ENCODE results near the gene KRT33B. TPM values are rescaled to one million over a fixed set of nuclear protein-coding genes. Genes with fewer than 3 reads are reported as not detected.

The KRT33B gene
- total RNA-seq, 2 experiments from 2014 or later = not detected

DNA sequence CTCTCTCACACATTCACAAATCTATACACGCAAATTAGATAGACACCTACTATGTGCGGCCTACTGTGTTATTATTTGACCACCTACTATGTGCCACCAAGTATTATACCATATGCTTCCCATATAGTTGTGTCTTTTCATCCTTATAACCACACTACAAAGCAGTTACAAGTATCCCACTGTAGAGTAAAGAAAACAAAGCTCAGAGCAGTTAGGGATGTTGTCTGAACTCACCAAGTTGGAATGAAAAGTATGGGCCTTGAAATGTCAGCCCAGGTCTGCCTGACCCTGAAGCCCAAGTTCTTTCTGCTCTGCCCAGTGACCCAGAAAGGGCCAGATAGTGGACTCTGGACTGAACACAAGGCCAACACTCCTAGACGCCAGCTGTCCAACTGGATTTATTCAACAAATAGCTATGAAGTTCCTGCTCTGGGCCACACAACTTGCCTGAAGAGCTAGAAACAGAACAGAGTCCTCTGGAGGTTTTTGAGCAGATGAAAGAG lies 46.3 kb upstream of the KRT33B start:
- no peak overlapping the region for H3K4me3 Mint-ChIP-seq
- CTCF ChIA-PET = interaction anchor here (1.0 kb wide), 1 partner anchor 186 kb away, joined by 3 read pairs; no protein-coding TSS in a partner anchor
- intact Hi-C loops (cut with micrococcal nuclease) = no loop called here
- TF ChIP-seq CTCF (IDR thresholded peaks at IDR 0.05) = no peak
- no peak for ATAC-seq
- H3K9me3 Mint-ChIP-seq = no peaks in the 10 kb centered on the region
- no peak overlapping the region for H3K27ac Mint-ChIP-seq
- POLR2A ChIA-PET = no interaction called here
- DNase-seq = no peak
- H3K4me1 Mint-ChIP-seq (ENCODE audit: low read depth) = peaks cover 4% of the 10 kb centered on the region
- H3K27me3 Mint-ChIP-seq = no peaks in the 10 kb centered on the region
- no peaks in the 10 kb centered on the region for H3K36me3 Mint-ChIP-seq (ENCODE audit: low read depth)

DNA sequence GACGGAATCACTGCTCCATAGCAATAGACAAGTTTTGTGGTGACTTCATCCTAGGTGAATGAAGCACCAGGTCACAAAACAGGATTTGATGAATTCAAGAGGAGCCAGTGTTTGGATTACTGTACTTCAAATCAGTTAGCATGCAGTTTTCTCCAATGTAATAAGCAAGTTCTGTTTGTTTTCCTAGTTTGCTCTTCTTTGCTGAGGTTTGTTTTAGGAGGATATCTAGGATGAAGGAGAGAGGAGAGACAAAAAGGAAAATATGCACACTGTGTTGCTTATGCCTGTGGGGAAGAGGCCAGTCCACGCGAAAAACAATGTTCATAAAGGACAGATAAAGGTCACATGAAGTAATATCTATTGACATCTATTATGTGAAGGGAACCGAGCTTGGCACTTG lies 45.8 kb upstream of the KRT33B start:
- POLR2A ChIA-PET = no interaction called here
- no peak for DNase-seq
- Mint-ChIP-seq H3K4me3 (no peak overlapping the region), H3K27me3 (no peaks in the 10 kb centered on the region), H3K27ac (no peak overlapping the region), H3K36me3 (ENCODE audit: low read depth) (no peaks in the 10 kb centered on the region), H3K9me3 (no peaks in the 10 kb centered on the region), H3K4me1 (ENCODE audit: low read depth) (peaks cover 4% of the 10 kb centered on the region)
- CTCF ChIA-PET = interaction anchor here (1.0 kb wide), 1 partner anchor 186 kb away, joined by 3 read pairs; no protein-coding TSS in a partner anchor
- no peak for TF ChIP-seq CTCF (IDR thresholded peaks at IDR 0.05)
- intact Hi-C loops (cut with micrococcal nuclease) = no loop called here
- ATAC-seq = no peak

GRCh38 chr17:41413982-41414381 lies 44.4 kb upstream of the KRT33B start:
- ATAC-seq = no peak
- Mint-ChIP-seq H3K4me3 (no peak overlapping the region), H3K9me3 (no peaks in the 10 kb centered on the region), H3K27me3 (no peaks in the 10 kb centered on the region), H3K36me3 (ENCODE audit: low read depth) (no peaks in the 10 kb centered on the region), H3K27ac (no peak overlapping the region), H3K4me1 (ENCODE audit: low read depth) (peaks cover 5% of the 10 kb centered on the region)
- intact Hi-C loops (cut with micrococcal nuclease) = no loop called here
- POLR2A ChIA-PET = no interaction called here
- TF ChIP-seq CTCF (IDR thresholded peaks at IDR 0.05) = no peak
- DNase-seq = no peak
- CTCF ChIA-PET = interaction anchor here (1.0 kb wide), 1 partner anchor 11 kb away, joined by 3 read pairs; no protein-coding TSS in a partner anchor

DNA sequence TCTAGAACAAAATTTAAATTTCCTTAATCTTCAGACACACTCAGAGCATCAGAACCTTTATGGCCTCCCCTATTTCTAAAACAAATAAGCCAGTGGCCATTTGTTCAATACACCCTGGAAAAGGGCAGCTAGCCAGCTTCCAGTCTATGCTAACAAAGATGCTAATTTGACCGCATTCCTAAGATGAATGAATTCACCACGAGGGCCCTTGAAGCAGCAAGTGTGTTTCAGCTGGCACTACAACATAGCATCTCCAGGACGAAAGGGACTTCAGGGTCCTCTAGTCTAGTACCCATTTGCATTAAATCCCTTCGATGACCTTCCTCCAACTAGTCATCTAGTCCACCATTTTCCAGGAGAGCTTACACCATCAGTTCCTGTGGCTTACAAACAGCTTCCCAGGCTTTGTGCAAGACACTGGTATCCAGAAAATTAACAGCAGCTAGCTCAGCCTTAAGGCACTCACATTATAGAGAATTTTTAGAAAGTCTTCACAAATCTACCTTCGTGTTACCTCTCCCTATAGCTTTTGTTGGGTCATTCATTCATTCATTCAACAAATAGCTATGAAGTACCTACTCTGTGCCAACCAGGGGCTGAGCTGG lies 43.8 kb upstream of the KRT33B start:
- no peak for TF ChIP-seq CTCF (IDR thresholded peaks at IDR 0.05)
- ChIA-PET CTCF (interaction anchor here (1.0 kb wide), 1 partner anchor 10 kb away, joined by 3 read pairs; no protein-coding TSS in a partner anchor), POLR2A (no interaction called here)
- Mint-ChIP-seq H3K27ac (no peak overlapping the region), H3K36me3 (ENCODE audit: low read depth) (no peaks in the 10 kb centered on the region), H3K4me3 (no peak overlapping the region), H3K4me1 (ENCODE audit: low read depth) (peaks cover 9% of the 10 kb centered on the region), H3K27me3 (no peaks in the 10 kb centered on the region), H3K9me3 (no peaks in the 10 kb centered on the region)
- no peak for ATAC-seq
- intact Hi-C loops (cut with micrococcal nuclease) = no loop called here
- DNase-seq = no peak

- CTCF ChIA-PET = interaction anchor here (0.7 to 1.6 kb wide), 3 partner anchors 40 to 137 kb away, joined by 3 read pairs; no protein-coding TSS in a partner anchor
- Mint-ChIP-seq H3K27ac (no peak overlapping the region), H3K4me3 (no peak overlapping the region), H3K36me3 (ENCODE audit: low read depth) (no peaks in the 10 kb centered on the region), H3K27me3 (no peaks in the 10 kb centered on the region), H3K4me1 (ENCODE audit: low read depth) (peaks cover 9% of the 10 kb centered on the region), H3K9me3 (no peaks in the 10 kb centered on the region)
- ATAC-seq (no peak), DNase-seq (no peak)
- intact Hi-C loops (cut with micrococcal nuclease) = no loop called here
- TF ChIP-seq CTCF (IDR thresholded peaks at IDR 0.05) = no peak
- POLR2A ChIA-PET = no interaction called here
Observed at GRCh38 chr17:41411072-41411840, 41.6 kb upstream of the KRT33B start.
